ENCODE results near the gene DPH7.
"Not testable (repeated sequence)": the region's sequence is repeated elsewhere in the genome, so short reads cannot be mapped to it uniquely, and the experiment has no call there.

The DPH7 gene

DNA sequence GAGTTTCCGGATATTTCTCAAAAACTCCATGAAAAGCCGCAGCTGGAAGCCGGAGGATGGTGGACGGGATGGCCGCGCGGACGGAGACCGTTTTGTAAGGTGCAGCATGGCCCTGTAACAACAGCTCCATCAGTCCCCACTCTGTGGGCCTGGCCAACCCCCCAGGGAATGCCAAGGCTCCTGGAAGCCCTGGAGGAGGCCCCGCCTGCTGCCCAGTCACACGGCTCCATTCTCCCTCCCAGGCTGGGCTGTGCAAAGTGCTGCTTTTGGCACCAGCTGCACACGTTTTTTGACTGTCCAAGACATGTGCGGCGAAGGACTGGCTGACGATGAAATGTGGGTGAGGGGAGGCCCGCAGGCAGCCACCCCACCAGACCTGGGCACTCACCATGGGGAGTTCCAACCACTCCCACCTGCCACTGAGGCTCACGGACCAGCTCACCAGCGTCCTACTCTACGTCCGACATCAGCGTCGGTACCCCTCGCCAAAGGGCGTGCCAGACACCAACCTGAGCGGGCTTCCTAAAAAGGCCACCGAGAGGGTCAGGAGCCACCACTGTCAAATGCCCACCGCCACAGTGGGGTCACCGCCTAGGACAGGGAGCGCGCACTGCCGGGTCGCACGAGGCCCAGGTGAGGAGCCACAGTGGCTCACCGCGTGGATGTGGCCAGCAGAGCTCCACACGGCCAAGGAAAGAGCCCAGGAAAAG lies 55.8 kb downstream of the DPH7 start:
- TF ChIP-seq, protein P1, sequence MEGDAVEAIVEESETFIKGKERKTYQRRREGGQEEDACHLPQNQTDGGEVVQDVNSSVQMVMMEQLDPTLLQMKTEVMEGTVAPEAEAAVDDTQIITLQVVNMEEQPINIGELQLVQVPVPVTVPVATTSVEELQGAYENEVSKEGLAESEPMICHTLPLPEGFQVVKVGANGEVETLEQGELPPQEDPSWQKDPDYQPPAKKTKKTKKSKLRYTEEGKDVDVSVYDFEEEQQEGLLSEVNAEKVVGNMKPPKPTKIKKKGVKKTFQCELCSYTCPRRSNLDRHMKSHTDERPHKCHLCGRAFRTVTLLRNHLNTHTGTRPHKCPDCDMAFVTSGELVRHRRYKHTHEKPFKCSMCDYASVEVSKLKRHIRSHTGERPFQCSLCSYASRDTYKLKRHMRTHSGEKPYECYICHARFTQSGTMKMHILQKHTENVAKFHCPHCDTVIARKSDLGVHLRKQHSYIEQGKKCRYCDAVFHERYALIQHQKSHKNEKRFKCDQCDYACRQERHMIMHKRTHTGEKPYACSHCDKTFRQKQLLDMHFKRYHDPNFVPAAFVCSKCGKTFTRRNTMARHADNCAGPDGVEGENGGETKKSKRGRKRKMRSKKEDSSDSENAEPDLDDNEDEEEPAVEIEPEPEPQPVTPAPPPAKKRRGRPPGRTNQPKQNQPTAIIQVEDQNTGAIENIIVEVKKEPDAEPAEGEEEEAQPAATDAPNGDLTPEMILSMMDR (conservative IDR thresholded peaks at IDR 0.05) = no peak
- H3K27ac ChIP-seq = no peak overlapping the region

DNA sequence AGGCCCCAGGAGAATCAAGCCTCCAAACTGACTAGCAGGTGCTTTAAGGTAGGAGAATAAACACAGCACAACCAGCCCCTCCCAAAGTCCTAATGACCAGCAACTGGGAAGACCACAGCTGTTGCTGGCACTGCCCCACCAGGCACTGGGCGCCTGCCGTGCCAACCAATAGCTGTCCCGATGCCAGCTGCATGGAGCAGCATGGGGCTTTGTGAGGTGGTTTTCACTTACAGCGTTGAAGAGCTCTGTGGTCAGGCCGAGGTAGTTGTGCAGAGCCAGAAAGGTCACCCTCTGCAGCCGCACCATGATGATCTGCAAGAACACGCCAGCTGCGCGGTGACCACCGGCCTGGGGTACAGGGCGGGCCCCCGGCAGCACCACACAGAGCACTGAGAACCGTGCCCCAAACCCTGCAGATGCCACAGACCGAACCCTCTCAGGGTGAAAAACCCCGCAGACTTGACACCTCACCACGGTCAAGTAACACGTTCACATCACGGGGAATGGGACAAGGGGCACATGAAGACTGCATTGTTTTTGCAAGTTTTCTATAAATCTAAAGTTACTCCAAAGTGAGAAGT lies 57.2 kb downstream of the DPH7 start:
- TF ChIP-seq, protein P1 (conservative IDR thresholded peaks at IDR 0.05) = no peak

DNA sequence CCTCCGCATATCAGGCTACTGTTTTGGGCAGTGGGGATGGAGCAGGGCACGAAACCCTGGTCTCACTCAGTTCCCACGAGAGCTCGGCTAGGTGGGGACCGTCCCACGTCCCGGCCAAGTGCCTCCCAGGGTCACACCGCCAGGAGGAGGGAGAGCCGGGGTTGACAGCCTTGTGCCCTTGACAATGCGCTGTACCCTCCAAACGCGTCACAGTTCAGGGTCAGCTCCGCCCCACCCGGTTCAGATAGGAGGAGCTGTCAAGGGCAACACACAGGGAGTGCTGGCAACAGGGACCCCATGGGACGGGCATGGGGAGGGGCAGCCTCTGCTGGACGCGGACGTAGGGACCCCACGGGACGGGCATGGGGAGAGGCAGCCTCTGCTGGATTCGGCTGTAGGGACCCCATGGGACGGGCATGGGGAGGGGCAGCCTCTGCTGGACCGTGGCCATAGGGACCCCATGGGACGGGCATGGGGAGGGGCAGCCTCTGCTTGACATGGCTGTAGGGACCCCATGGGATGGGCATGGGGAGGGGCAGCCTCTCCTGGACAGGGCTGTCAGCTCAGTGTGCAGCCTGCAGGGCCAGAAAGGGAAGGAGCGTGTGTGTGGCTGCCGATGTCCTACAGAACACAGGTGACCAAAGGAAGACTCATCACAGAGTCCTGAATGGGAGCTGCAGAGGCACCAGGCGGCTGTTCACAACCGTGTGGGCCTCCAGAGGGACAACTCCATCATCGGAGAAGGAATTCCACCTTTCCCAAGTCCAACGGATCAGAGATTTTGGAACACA lies 57.9 kb downstream of the DPH7 start:
- no peak overlapping the region for H3K27ac ChIP-seq
- TF ChIP-seq, protein P1 (conservative IDR thresholded peaks at IDR 0.05) = no peak

More for the DNA sequence above, 57.2 kb downstream of the DPH7 start:
- H3K27ac ChIP-seq = no peak overlapping the region

DNA sequence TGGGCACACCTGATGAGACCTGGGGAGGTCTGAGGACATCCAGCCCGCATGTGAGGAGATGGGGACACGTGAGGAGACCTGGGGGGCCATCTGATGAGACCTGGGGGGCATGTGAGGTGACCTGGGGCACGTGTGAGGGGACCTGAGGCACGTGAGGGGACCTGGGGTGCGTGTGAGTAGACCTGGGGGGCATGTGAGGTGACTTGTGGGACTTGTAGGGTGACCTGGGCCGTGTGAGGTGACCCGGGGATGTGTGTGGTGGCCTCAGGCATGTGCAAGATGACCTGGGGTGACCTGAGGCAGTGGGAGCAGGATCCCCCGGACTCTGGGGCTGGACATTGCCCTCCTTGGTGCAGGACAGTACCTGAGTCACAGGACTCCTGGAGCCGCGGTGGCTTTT lies 59.2 kb downstream of the DPH7 start:
- H3K27ac ChIP-seq = no peak overlapping the region
- TF ChIP-seq, protein P1 (conservative IDR thresholded peaks at IDR 0.05) = no peak

DNA sequence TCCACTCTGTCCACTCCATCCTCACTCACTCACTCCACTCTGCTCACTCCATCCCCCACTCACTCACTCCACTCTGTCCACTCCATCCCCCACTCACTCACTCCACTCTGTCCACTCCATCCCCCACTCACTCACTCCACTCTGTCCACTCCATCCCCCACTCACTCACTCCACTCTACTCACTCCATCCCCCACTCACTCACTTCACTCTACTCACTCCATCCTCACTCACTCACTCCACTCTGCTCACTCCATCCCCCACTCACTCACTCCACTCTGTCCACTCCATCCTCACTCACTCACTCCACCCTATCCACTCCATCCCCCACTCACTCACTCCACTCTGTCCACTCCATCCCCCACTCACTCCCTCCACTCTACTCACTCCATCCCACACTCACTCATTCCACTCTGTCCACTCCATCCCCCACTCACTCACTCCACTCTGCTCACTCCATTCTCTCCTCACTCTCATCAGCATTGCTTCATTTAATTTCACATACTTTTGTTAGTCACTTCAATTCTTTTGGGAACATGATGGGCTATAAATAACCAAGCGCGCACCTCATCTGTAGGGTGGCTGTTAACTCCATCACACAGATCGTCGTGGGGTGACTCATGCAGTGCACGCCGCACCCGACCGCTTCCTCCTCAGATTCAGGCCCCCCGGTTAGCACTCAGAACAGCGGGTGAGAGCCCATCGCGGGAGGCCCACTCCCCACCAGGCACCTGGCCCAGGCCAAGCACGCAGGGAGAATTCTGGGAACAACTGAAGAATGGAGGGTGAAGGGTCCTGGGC lies 59.9 kb downstream of the DPH7 start:
- not testable (repeated sequence) for H3K27ac ChIP-seq

DNA sequence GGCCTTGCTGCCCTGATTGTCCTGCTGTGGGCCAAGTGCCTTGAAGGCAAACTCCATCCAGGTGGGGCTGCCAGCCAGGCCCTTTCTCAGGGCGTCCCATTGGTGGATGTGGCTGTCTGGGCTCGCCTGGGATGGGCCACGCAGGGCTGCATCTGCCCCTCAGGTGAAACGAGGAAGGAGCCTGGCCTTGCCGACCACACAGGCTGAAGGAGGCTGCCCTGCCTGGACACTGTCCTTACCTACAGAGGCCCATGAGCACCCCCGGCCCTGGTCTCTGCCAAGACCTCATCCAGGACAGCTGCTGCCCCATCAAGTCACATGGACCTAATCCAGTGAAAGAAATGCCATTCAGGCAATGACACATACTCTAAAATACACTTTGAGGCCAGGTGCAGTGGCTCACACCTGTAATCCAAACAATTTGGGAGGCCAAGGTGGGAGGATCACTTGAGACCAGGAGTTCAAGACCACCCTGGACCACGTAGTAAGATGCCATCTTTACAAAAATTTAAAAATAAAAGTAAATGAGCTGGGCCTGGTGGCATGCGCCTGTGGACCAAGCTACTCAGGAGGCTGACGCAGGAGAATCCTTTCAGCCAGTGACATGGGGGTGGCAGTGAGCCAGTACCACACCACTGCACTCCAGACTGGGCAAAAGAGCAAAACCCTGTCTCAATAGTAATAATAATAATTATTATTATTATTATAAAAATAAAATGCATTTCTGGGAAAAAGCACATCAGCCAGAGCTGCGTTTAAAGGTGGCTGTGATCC lies 62.4 kb downstream of the DPH7 start:
- TF ChIP-seq, protein P1 (conservative IDR thresholded peaks at IDR 0.05) = no peak
- no peak overlapping the region for H3K27ac ChIP-seq

DNA sequence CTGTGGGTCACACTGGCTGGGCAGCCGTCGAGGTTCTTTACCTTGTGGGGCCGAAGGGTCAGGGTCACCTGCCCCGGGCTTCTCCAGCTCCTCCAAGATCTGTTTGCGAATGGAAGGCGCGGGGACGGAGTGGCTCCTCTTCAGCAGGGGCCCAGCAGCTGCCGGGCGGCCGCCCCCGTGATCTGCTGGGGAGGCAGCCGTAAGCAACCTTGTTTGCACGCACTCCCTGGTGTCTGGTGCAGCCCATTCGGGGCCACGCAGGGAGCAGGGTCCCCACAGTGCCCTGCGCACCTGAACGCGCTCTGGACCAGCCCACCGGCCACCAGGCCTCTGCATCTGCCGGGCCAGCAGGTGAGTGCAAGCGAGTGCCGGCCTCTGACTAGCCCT lies 63.4 kb downstream of the DPH7 start:
- TF ChIP-seq, protein P1 (conservative IDR thresholded peaks at IDR 0.05) = no peak
- no peak overlapping the region for H3K27ac ChIP-seq
